Measurements from ENCODE around the gene PPP1R10. TPM values are rescaled to one million over a fixed set of nuclear protein-coding genes. Genes with fewer than 3 reads are reported as not detected.
A peak's percentile ranks its signal among the peaks of the same experiment; 100 is the strongest.
"Not testable (repeated sequence)": the region's sequence is repeated elsewhere in the genome, so short reads cannot be mapped to it uniquely, and the experiment has no call there.

The PPP1R10 gene
- total RNA-seq, 1 experiment from 2014 or later, result 82.9 TPM

- peak; percentile 89 for TF ChIP-seq CTCF (IDR thresholded peaks at IDR 0.05)
- peak; percentile 41; the same call in 1 of the 2 replicates for TF ChIP-seq POLR2AphosphoS5 (IDR thresholded peaks at IDR 0.05; ENCODE audit: low read depth, low read length)
- ChIA-PET CTCF (interaction anchor here (0.6 to 3.7 kb wide), 6 partner anchors 53 to 482 kb away, joined by 3 to 16 read pairs (median 3); no protein-coding TSS in a partner anchor), POLR2A (interaction anchor here (1.0 to 2.6 kb wide), 2 partner anchors 16 to 20 kb away, joined by 4 to 8 read pairs; no protein-coding TSS in a partner anchor)
- H3K4me3 ChIP-seq (ENCODE audit: low read depth in 2 of 2, low read length in 2 of 2); H3K36me3 ChIP-seq (ENCODE audit: control insufficient read depth, insufficient read depth, low read length); in situ Hi-C loops (cut with HindIII; ENCODE audit: low pct_unique_long_range_greater_than_20kb, low sequenced_read_pairs); H3K27ac ChIP-seq (ENCODE audit: low read length); H3K27me3 ChIP-seq (ENCODE audit: control insufficient read depth, insufficient read depth, low read length); H3K4me1 ChIP-seq (ENCODE audit: control insufficient read depth, insufficient read depth, low read length); H3K9me3 ChIP-seq (ENCODE audit: control insufficient read depth, insufficient read depth, low read depth, low read length); BruUV-seq (replicated peaks): not testable (repeated sequence)
- DNase-seq (ENCODE audit: low read depth, low spot score) (peak; percentile 80), ATAC-seq (peak; percentile 88)
- intact Hi-C loops (cut with micrococcal nuclease; ENCODE audit: unreplicated experiment), result loop anchor here (5.0 kb wide), 1 partner anchor 115 kb away; no protein-coding TSS in a partner anchor
These were observed 19.5 kb downstream of the PPP1R10 start for GRCh38 chr6:30597315-30598144.

- peaks cover 11% of the 10 kb centered on the region; the same call in 1 of the 2 replicates for H3K36me3 ChIP-seq (ENCODE audit: control insufficient read depth, insufficient read depth, low read length)
- in situ Hi-C loops (cut with HindIII; ENCODE audit: low pct_unique_long_range_greater_than_20kb, low sequenced_read_pairs) (no loop called here), intact Hi-C loops (cut with micrococcal nuclease; ENCODE audit: unreplicated experiment) (no loop called here)
- ChIA-PET CTCF (no interaction called here), POLR2A (no interaction called here)
- no peak overlapping the region for H3K4me3 ChIP-seq (ENCODE audit: low read depth in 2 of 2, low read length in 2 of 2)
- ATAC-seq (no peak), DNase-seq (ENCODE audit: low read depth, low spot score) (no peak)
- H3K4me1 ChIP-seq (ENCODE audit: control insufficient read depth, insufficient read depth, low read length), result no peaks in the 10 kb centered on the region
- no peak overlapping the region for H3K27ac ChIP-seq (ENCODE audit: low read length)
- no peaks in the 10 kb centered on the region for H3K27me3 ChIP-seq (ENCODE audit: control insufficient read depth, insufficient read depth, low read length)
- no TSS peak for BruUV-seq (replicated peaks)
- TF ChIP-seq POLR2AphosphoS5 (IDR thresholded peaks at IDR 0.05; ENCODE audit: low read depth, low read length) (no peak), REST (IDR thresholded peaks at IDR 0.05; ENCODE audit: insufficient read depth in 1 of 2, low read depth in 2 of 2, low read length in 1 of 2) (no peak), CTCF (IDR thresholded peaks at IDR 0.05) (no peak)
- no peaks in the 10 kb centered on the region for H3K9me3 ChIP-seq (ENCODE audit: control insufficient read depth, insufficient read depth, low read depth, low read length)
These were observed 24.8 kb downstream of the PPP1R10 start for GRCh38 chr6:30592287-30592686.

Measured in Panc1 (cell line).